GM12878 (cell line): Measurements from ENCODE around the gene CDC34. TPM values are rescaled to one million over a fixed set of nuclear protein-coding genes. Genes with fewer than 3 reads are reported as not detected.

Experiments
- ATAC-seq: fragments of 200-7000 bp; cut with Tn5 transposase; 3 replicates; pipeline ENCODE4 v1.9.1; 2020; ENCODE audit warnings: mild to moderate bottlenecking, moderate library complexity
- BruUV-seq: library from RNA; stranded (reverse); fragments of 400-500 nt; replicated peaks from 2 replicates; lab custom pipeline; 2021; lab: Mats Ljungman, UMichigan
- CTCF ChIA-PET: fragments of 300-600 bp; sonication (Branson Sonifier 250); formaldehyde crosslinking; extraction: SDS; loops from one replicate; lab custom pipeline; 2021; ENCODE audit warnings: inconsistent platforms; lab: Yijun Ruan, JAX
- POLR2A ChIA-PET: fragments of 350-600 bp; formaldehyde crosslinking; extraction: SDS; loops from one replicate; lab custom pipeline; 2021; ENCODE audit warnings: inconsistent platforms; lab: Charles Lee
- RAD21 ChIA-PET: fragments of 300-600 bp; sonication (Branson Sonifier 250); formaldehyde crosslinking; loops from one replicate; lab custom pipeline; 2023; ENCODE audit warnings: antibody characterized with exemption; ENCODE audit not compliant: unreplicated experiment; lab: Charles Lee
- SMC1A ChIA-PET: fragments of 300-600 bp; sonication (Branson Sonifier 250); formaldehyde crosslinking; loops from one replicate; lab custom pipeline; 2023; ENCODE audit not compliant: unreplicated experiment, uncharacterized antibody; lab: Charles Lee
- DNase-seq: peaks from one replicate; pipeline ENCODE4 v3.0.0-alpha.2; 2011; ENCODE audit warnings: low read depth, low spot score
- FAIRE-seq: peaks from 3 replicates; lab custom pipeline; 2011; peaks lifted over from hg19 to GRCh38; lab: Jason Lieb, UNC
- H2AFZ ChIP-seq: 2 replicates; pipeline ENCODE4 v1.6.0; 2011; ENCODE audit warnings: low read depth, low read length, control low read depth; ENCODE audit not compliant: control insufficient read depth
- H3K27ac ChIP-seq: 2 replicates; pipeline ENCODE4 v1.5.1; 2011; ENCODE audit warnings: control low read depth; ENCODE audit not compliant: control insufficient read depth, insufficient read depth
- H3K27me3 ChIP-seq, 2 experiments: replicated peaks in 1 of 2; 2 replicates each; pipeline versions ENCODE4 v1.6.0 to v1.6.1; 2011; ENCODE audit warnings: low read length in 1 of 2; ENCODE audit not compliant: control insufficient read depth in 2 of 2, insufficient read depth in 2 of 2
- H3K36me3 ChIP-seq, 2 experiments: 2 replicates each; pipeline ENCODE4 v1.5.1; 2011; ENCODE audit warnings: low read length in 1 of 2; ENCODE audit not compliant: control insufficient read depth in 2 of 2, insufficient read depth in 2 of 2
- H3K4me1 ChIP-seq: 2 replicates; pipeline ENCODE4 v1.6.1; 2011; ENCODE audit warnings: mild to moderate bottlenecking, low read length, moderate library complexity, mixed read lengths; ENCODE audit not compliant: control insufficient read depth, insufficient read depth
- H3K4me2 ChIP-seq: 2 replicates; pipeline ENCODE4 v1.6.0; 2011; ENCODE audit warnings: control low read depth; ENCODE audit not compliant: control insufficient read depth, insufficient read depth
- H3K4me3 ChIP-seq: fragments of 200-600 bp; sonication (generic); 2 replicates; pipeline ENCODE4 v1.5.1; 2016
- H3K79me2 ChIP-seq: 2 replicates; pipeline ENCODE4 v1.6.0; 2011; ENCODE audit warnings: low read length; ENCODE audit not compliant: control insufficient read depth, insufficient read depth
- H3K9ac ChIP-seq: 2 replicates; pipeline ENCODE4 v1.8.0; 2011; ENCODE audit warnings: low read length, control low read depth, mixed read lengths; ENCODE audit not compliant: control insufficient read depth, insufficient read depth
- H3K9me3 ChIP-seq: replicated peaks from 3 replicates; pipeline ENCODE4 v1.5.1; 2011; ENCODE audit warnings: mild to moderate bottlenecking, low read length; ENCODE audit not compliant: control insufficient read depth, insufficient read depth
- H4K20me1 ChIP-seq: 2 replicates; pipeline ENCODE4 v1.6.0; 2011; ENCODE audit not compliant: control insufficient read depth, insufficient read depth
- BACH1 ChIP-seq: fragments of 450-650 bp; IDR thresholded peaks from 2 replicates; pipeline ENCODE4 v1.6.1; 2017; ENCODE audit warnings: mild to moderate bottlenecking, borderline replicate concordance
- BHLHE40 ChIP-seq, 2 experiments: fragments of 450-650 bp in 1 of 2; IDR thresholded peaks; 2 replicates each; pipeline ENCODE4 v1.6.1; 2011 to 2017; ENCODE audit warnings: low read depth in 2 of 2, borderline replicate concordance in 1 of 2, improper control_type of control experiment in 1 of 2, low read length in 1 of 2, mild to moderate bottlenecking in 1 of 2
- EED ChIP-seq: sonication (generic); IDR thresholded peaks from 2 replicates; pipeline ENCODE4 v1.6.1; 2016; ENCODE audit warnings: antibody characterized with exemption, low read depth
- EP300 ChIP-seq, 2 experiments: fragments of 150-350 bp in 1 of 2; IDR thresholded peaks; 2 replicates each; pipeline ENCODE4 v1.6.1; 2011 to 2012; ENCODE audit warnings: low read depth in 2 of 2, low read length in 2 of 2, borderline replicate concordance in 1 of 2, improper control_type of control experiment in 1 of 2, inconsistent platforms in 1 of 2; ENCODE audit not compliant: control insufficient read depth in 1 of 2
- HDAC6 ChIP-seq: fragments of 200-600 bp; sonication (generic); IDR thresholded peaks from one replicate; pipeline ENCODE4 v1.8.0; 2017; ENCODE audit warnings: antibody characterized with exemption; ENCODE audit not compliant: unreplicated experiment
- KLF5 ChIP-seq: fragments of 450-650 bp; IDR thresholded peaks from 2 replicates; pipeline ENCODE4 v1.6.1; 2014; ENCODE audit warnings: mild to moderate bottlenecking; ENCODE audit not compliant: partially characterized antibody
- NFYA ChIP-seq: IDR thresholded peaks from 2 replicates; pipeline ENCODE4 v1.6.1; 2011; ENCODE audit warnings: low read depth, mild to moderate bottlenecking, low read length, improper control_type of control experiment, borderline replicate concordance
- NR2C1 ChIP-seq: fragments of 450-650 bp; IDR thresholded peaks from 2 replicates; pipeline ENCODE4 v1.6.1; 2017; ENCODE audit warnings: antibody characterized with exemption, mild to moderate bottlenecking, moderate library complexity
- NR2F1 ChIP-seq: fragments of 450-650 bp; conservative IDR thresholded peaks from 2 replicates; pipeline ENCODE4 v1.6.1; 2017; ENCODE audit warnings: mild to moderate bottlenecking
- SMC3 ChIP-seq: IDR thresholded peaks from 2 replicates; pipeline ENCODE4 v1.6.1; 2011; ENCODE audit warnings: low read length, improper control_type of control experiment, borderline replicate concordance
- SREBF1 ChIP-seq: IDR thresholded peaks from 2 replicates; pipeline ENCODE4 v1.6.1; 2012; ENCODE audit warnings: mild to moderate bottlenecking, low read length
- ZBTB33 ChIP-seq: fragments of 450-650 bp; IDR thresholded peaks from 2 replicates; pipeline ENCODE4 v1.6.1; 2017; ENCODE audit warnings: mild to moderate bottlenecking
- ZNF274 ChIP-seq: IDR thresholded peaks from one replicate; pipeline ENCODE4 v1.8.0; 2011; ENCODE audit not compliant: insufficient read length, insufficient read depth
- ZNF622 ChIP-seq: fragments of 450-650 bp; IDR thresholded peaks from 2 replicates; pipeline ENCODE4 v1.6.1; 2017; ENCODE audit warnings: mild to moderate bottlenecking, inconsistent platforms
- WGBS: methylation state at CpG from one replicate; pipeline ENCODE4 v1.1.6; 2016; ENCODE audit warnings: low lambda C conversion rate; ENCODE audit not compliant: insufficient replicate concordance, insufficient coverage; ENCODE audit errors: missing lambda C conversion rate; 5-methylcytosine and 5-hydroxymethylcytosine counted together
- in situ Hi-C: fragments of 300-500 bp; cut with MboI; formaldehyde crosslinking; loops from 9 replicates; pipeline ENCODE4 v1.14.3; 2018; ENCODE audit warnings: mixed read lengths
- intact Hi-C: fragments of 100-400 bp; cut with micrococcal nuclease; formaldehyde crosslinking; loops from one replicate; pipeline ENCODE4 v1.14.2; 2022; ENCODE audit not compliant: unreplicated experiment
- polyA plus RNA-seq, 11 experiments: library from polyadenylated mRNA; depleted of rRNA in 4 of 11; unstranded in 6 of 11; stranded (reverse) in 5 of 11; fragments of >200 nt; fragmentation: Nextera tagmentation in 4 of 11; fragmentation: Illumina TruSeq in 1 of 11; extraction: Ambion mirVana in 4 of 11; extraction: Trizol in 1 of 11; gene quantifications; 1 replicate in 1 of 11; 2 replicates in 10 of 11; pipeline versions ENCODE4 v1.2.1 to v1.2.3, GENCODE V29; 2011 to 2016; ENCODE audit warnings: inconsistent platforms in 2 of 11, missing spikeins in 2 of 11, low read depth in 1 of 11
- total RNA-seq, 4 experiments: library from RNA; depleted of rRNA in 3 of 4; stranded (reverse); fragments of >200 nt in 3 of 4; fragmentation: Illumina TruSeq in 1 of 4; extraction: Trizol in 1 of 4; gene quantifications; 2 replicates each; pipeline versions ENCODE4 v1.2.1 to v1.2.3, GENCODE V29; 2013 to 2021

CDC34 gene
- total and polyA plus RNA-seq, 10 of the 15 experiments (the other 5 are each of a cell fraction or from before 2014, with no cell fraction given), result 0.31 to 48.9 (median 28.5) TPM

GRCh38 chr19:589693-590395 is 58.3 kb downstream of the CDC34 start, which contains the start of gene HCN2:
Gene HCN2 (plus strand): TSS chr19:589881. CDS start chr19:589946, 65 bp downstream.
- H4K20me1 ChIP-seq, result no peaks in the 10 kb centered on the region
- no peak within 1 kb of the TSS for H3K9ac ChIP-seq
- no peaks in the 10 kb centered on the region for H3K9me3 ChIP-seq
- H2AFZ ChIP-seq, result no peak within 1 kb of the TSS
- H3K4me2 ChIP-seq, result no peak within 1 kb of the TSS
- intact Hi-C loops (loop anchor here (5.0 kb wide), 1 partner anchor 142 kb away; no protein-coding TSS in a partner anchor), in situ Hi-C loops (loop anchor here (5.0 kb wide), 1 partner anchor 142 kb away; no protein-coding TSS in a partner anchor)
- RAD21 ChIA-PET, result no interaction called here
- POLR2A ChIA-PET, result no interaction called here
- H3K4me3 ChIP-seq, result no peak within 1 kb of the TSS
- DNase-seq (no peak), ATAC-seq (no peak), FAIRE-seq (no peak)
- no TSS peak for BruUV-seq
- SMC1A ChIA-PET, result no interaction called here
- CTCF ChIA-PET, result no interaction called here
- WGBS, result 2% methylated on average over 21 of the region's 132 CpGs
- H3K4me1 ChIP-seq, result no peaks in the 10 kb centered on the region
- no peaks in the 10 kb centered on the region for H3K79me2 ChIP-seq
- no peaks in the 10 kb centered on the region for H3K36me3 ChIP-seq
- H3K27me3 ChIP-seq, result peaks cover 4 to 9% of the 10 kb centered on the region in 2 experiments
- no peak for TF ChIP-seq NFYA
- TF ChIP-seq ZNF622, result no peak
- TF ChIP-seq SREBF1, result no peak
- no peak for TF ChIP-seq ZNF274
- no peak for TF ChIP-seq KLF5
- TF ChIP-seq SMC3, result no peak
- TF ChIP-seq EED, result no peak
- no peak for TF ChIP-seq BACH1
- TF ChIP-seq NR2C1, result no peak
- H3K27ac ChIP-seq, result no peak within 1 kb of the TSS

- no peak for TF ChIP-seq EP300 (IDR thresholded peaks at IDR 0.05; ENCODE audit: borderline replicate concordance in 1 of 2, control insufficient read depth in 1 of 2, low read depth in 2 of 2, low read length in 2 of 2)
- TF ChIP-seq BHLHE40 (IDR thresholded peaks at IDR 0.05; ENCODE audit: borderline replicate concordance in 1 of 2, low read depth in 2 of 2, low read length in 1 of 2), result no peak
- TF ChIP-seq HDAC6, result peak; percentile 50
- 0 out of 2 replicates have a peak, but pooled peaks have one; percentile 18 for TF ChIP-seq NR2F1
- no peak for TF ChIP-seq ZBTB33
- POLR2A ChIA-PET, result no interaction called here
- Histone ChIP-seq H3K27me3 (peaks cover 4 to 9% of the 10 kb centered on the region in 2 experiments), H3K9me3 (no peaks in the 10 kb centered on the region), H3K36me3 (no peaks in the 10 kb centered on the region), H2AFZ (no peak overlapping the region), H3K4me2 (no peak overlapping the region), H3K4me3 (no peak overlapping the region), H3K27ac (no peak overlapping the region), H3K79me2 (no peaks in the 10 kb centered on the region), H3K9ac (no peak overlapping the region), H3K4me1 (no peaks in the 10 kb centered on the region), H4K20me1 (no peaks in the 10 kb centered on the region)
- intact Hi-C loops, result no loop called here
- RAD21 ChIA-PET, result no interaction called here
- FAIRE-seq (no peak), ATAC-seq (no peak), DNase-seq (no peak)
- CTCF ChIA-PET, result no interaction called here
- SMC1A ChIA-PET, result no interaction called here
- 3% methylated on average over 37 of the region's 50 CpGs for WGBS
- in situ Hi-C loops, result no loop called here
- BruUV-seq, result no TSS peak
Observed at GRCh38 chr19:590396-590745, 58.8 kb downstream of the CDC34 start.
